Activated CD8-positive, alpha-beta memory T cell treated with anti-CD3 and anti-CD28 coated beads, Interleukin-2, amount 50 U/mL, for 1 hour (primary cell): ENCODE data around the gene AIF1.

Experiments used
- DNase-seq: peaks from one replicate; pipeline ENCODE4 v3.0.0-alpha.2; 2020; ENCODE audit errors: extremely low read depth

Gene AIF1

GRCh38 chr6:31614684-31615578 lies at the start of gene AIF1:
TSS of gene AIF1 (plus strand) at chr6:31615234. CDS start at chr6:31615330, 96 bp downstream.
- DNase-seq = no peak

GRCh38 chr6:31567531-31568370 lies 47.3 kb upstream of the AIF1 start:
- no peak for DNase-seq

- no peak for DNase-seq
Observed at GRCh38 chr6:31568537-31568961, 46.5 kb upstream of the AIF1 start.

- no peak for DNase-seq
Observed at GRCh38 chr6:31569861-31570536, 45.0 kb upstream of the AIF1 start.

GRCh38 chr6:31572041-31572911 lies 42.8 kb upstream of the AIF1 start, which contains the start of gene LTA:
TSS of gene LTA (plus strand) at chr6:31572289. CDS start at chr6:31572743, 454 bp downstream.
- DNase-seq = no peak

- DNase-seq = no peak
Observed at GRCh38 chr6:31573239-31574105, 41.6 kb upstream of the AIF1 start.

GRCh38 chr6:31574106-31575061 lies 40.6 kb upstream of the AIF1 start:
- DNase-seq = no peak

GRCh38 chr6:31575335-31575901 lies 39.6 kb upstream of the AIF1 start, which contains the start of gene TNF:
TSS of gene TNF (plus strand) at chr6:31575565. CDS start at chr6:31575742, 177 bp downstream.
- no peak for DNase-seq

GRCh38 chr6:31575952-31576685 lies 38.9 kb upstream of the AIF1 start:
- no peak for DNase-seq

- DNase-seq = no peak
Observed at GRCh38 chr6:31576897-31577578, 38.0 kb upstream of the AIF1 start.

- DNase-seq = no peak
Observed at GRCh38 chr6:31577579-31577966, 37.5 kb upstream of the AIF1 start.

- DNase-seq = no peak
Observed at GRCh38 chr6:31578184-31579118, 36.6 kb upstream of the AIF1 start.

- DNase-seq = no peak
Observed at GRCh38 chr6:31579119-31579505, 35.9 kb upstream of the AIF1 start.

- no peak for DNase-seq
Observed at GRCh38 chr6:31579546-31580437, 35.2 kb upstream of the AIF1 start.

GRCh38 chr6:31580438-31580740 lies 34.6 kb upstream of the AIF1 start:
- DNase-seq = no peak
